Measurements from ENCODE around the gene C8A. TPM values are rescaled to one million over a fixed set of nuclear protein-coding genes. Genes with fewer than 3 reads are reported as not detected.

C8A gene
- total RNA-seq, 1 donor from 2014 or later = not detected

DNA sequence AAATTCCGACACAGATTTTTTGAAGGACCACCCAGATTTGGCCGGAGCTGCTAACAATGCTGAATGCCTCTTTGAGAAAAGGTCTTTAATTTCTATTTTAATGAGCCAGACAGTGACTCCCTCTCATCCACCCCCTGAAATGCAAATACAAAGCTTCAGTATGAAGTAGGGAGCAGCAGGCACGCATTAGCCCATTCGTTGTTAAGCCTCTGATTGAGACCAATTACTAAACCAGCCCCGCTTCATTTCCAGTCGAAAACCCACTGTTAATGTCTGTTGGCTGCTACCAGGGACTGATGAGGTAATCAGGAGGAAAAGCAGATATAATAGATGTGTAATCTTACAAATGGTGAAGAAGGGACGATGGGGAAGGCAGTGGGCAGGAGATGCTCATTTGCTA is 4.8 kb upstream of the C8A start:
- TF ChIP-seq, protein P1, sequence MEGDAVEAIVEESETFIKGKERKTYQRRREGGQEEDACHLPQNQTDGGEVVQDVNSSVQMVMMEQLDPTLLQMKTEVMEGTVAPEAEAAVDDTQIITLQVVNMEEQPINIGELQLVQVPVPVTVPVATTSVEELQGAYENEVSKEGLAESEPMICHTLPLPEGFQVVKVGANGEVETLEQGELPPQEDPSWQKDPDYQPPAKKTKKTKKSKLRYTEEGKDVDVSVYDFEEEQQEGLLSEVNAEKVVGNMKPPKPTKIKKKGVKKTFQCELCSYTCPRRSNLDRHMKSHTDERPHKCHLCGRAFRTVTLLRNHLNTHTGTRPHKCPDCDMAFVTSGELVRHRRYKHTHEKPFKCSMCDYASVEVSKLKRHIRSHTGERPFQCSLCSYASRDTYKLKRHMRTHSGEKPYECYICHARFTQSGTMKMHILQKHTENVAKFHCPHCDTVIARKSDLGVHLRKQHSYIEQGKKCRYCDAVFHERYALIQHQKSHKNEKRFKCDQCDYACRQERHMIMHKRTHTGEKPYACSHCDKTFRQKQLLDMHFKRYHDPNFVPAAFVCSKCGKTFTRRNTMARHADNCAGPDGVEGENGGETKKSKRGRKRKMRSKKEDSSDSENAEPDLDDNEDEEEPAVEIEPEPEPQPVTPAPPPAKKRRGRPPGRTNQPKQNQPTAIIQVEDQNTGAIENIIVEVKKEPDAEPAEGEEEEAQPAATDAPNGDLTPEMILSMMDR (conservative IDR thresholded peaks at IDR 0.05) = no peak
- Mint-ChIP-seq H3K27me3 (ENCODE audit: low read depth) (peaks cover 2% of the 10 kb centered on the region), H3K4me3 (no peak overlapping the region), H3K4me1 (peaks cover 9% of the 10 kb centered on the region), H3K36me3 (ENCODE audit: low read depth) (no peaks in the 10 kb centered on the region), H3K27ac (ENCODE audit: unreplicated experiment) (no peak overlapping the region), H3K9me3 (peaks cover 2% of the 10 kb centered on the region)
- DNase-seq (ENCODE audit: low read depth, low spot score) = no peak

DNA sequence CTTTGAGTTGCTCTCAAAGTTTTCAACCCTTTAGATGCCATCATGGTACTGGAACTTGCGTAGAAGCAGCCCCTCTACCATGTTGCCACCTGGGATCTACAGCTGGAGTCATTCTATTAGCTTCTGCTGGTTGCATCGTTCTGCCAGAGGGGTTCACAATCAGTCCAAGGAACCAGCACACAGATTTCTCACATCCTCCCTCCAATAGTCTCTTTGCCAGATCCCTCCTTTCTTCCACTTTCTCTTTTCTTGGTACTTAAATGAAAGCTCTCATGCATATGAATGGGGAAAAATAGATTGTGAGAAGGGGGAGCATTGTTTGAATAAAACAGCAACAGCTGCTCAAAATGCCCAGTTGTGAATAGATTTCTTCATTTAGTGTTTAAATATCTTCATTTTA is 4.2 kb upstream of the C8A start:
- no peaks in the 10 kb centered on the region for H3K36me3 Mint-ChIP-seq (ENCODE audit: low read depth)
- peaks cover 2% of the 10 kb centered on the region for H3K27me3 Mint-ChIP-seq (ENCODE audit: low read depth)
- H3K9me3 Mint-ChIP-seq = peaks cover 2% of the 10 kb centered on the region
- no peak for DNase-seq (ENCODE audit: low read depth, low spot score)
- H3K4me1 Mint-ChIP-seq = peaks cover 5% of the 10 kb centered on the region
- TF ChIP-seq, protein P1 (conservative IDR thresholded peaks at IDR 0.05) = no peak
- H3K27ac Mint-ChIP-seq (ENCODE audit: unreplicated experiment) = no peak overlapping the region
- no peak overlapping the region for H3K4me3 Mint-ChIP-seq

DNA sequence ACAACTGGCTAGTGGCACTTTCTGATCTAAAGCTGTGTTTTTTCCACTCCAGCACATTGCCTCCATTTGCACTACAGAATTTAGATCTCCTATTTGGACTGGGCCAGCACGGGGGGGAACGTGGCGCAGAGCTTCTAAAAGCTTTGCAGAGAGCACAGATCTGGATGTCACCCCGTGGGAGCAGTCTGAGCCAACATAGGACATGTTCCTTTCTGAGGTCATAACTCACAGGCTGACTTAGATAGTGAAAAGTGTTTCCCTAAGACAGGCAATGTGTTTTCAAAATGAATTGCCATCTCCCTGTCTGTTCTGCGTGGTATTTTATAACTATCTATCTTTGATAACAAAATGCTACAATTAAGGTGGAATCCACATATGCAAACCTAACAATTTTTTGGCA is 3.7 kb upstream of the C8A start:
- H3K9me3 Mint-ChIP-seq = peaks cover 2% of the 10 kb centered on the region
- DNase-seq (ENCODE audit: low read depth, low spot score) = no peak
- H3K27ac Mint-ChIP-seq (ENCODE audit: unreplicated experiment) = no peak overlapping the region
- H3K27me3 Mint-ChIP-seq (ENCODE audit: low read depth) = peaks cover under 1% of the 10 kb centered on the region
- H3K4me1 Mint-ChIP-seq = peaks cover 5% of the 10 kb centered on the region
- H3K4me3 Mint-ChIP-seq = no peak overlapping the region
- TF ChIP-seq, protein P1 (conservative IDR thresholded peaks at IDR 0.05) = no peak
- H3K36me3 Mint-ChIP-seq (ENCODE audit: low read depth) = no peaks in the 10 kb centered on the region

DNA sequence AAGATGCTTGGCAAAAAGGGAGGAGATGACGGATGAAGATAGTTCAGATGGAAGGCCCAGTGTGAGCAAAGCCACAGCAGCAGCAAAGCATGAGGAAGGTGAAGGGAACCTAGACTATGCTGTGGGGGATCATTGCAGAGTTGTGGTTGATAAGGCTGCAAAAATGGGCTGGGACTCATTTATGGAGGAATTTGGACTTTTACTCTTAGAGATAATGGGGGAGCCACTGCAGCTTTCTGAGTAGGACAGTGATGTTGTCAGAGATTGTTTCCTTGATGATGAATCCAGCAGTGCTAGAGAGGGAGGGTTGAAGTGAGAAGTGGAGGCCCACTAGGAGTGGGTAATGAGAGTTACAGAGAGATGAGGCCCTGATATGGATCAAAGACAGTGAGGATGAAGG is 2.1 kb upstream of the C8A start:
- TF ChIP-seq, protein P1 (conservative IDR thresholded peaks at IDR 0.05) = no peak
- H3K27me3 Mint-ChIP-seq (ENCODE audit: low read depth) = no peaks in the 10 kb centered on the region

DNA sequence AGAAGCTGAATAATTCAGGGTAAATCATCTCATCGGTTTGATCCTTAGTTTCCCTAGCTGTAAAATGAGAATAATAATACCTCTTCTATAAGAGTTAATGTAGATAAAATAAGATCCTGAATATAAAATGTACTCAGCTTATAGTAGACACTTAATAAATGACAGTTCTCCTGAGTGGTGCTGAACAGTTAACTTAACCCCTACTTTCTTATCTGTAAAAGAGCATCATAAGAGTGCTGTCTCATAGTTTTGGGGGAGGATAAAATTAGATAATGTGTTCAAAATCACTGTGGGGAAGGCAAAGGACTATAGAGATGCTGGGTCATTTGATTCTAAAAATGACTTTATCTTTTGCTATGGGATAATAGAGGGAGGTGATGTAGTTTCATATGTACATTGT is 593 bp downstream of the C8A start:
- Mint-ChIP-seq H3K36me3 (ENCODE audit: low read depth) (no peaks in the 10 kb centered on the region), H3K4me1 (peaks cover 5% of the 10 kb centered on the region), H3K9me3 (peaks cover 2% of the 10 kb centered on the region), H3K27ac (ENCODE audit: unreplicated experiment) (no peak overlapping the region), H3K27me3 (ENCODE audit: low read depth) (no peaks in the 10 kb centered on the region), H3K4me3 (no peak overlapping the region)
- DNase-seq (ENCODE audit: low read depth, low spot score) = no peak
- TF ChIP-seq, protein P1 (conservative IDR thresholded peaks at IDR 0.05) = no peak

More for the DNA sequence above, 2.1 kb upstream of the C8A start:
- Mint-ChIP-seq H3K36me3 (ENCODE audit: low read depth) (no peaks in the 10 kb centered on the region), H3K27ac (ENCODE audit: unreplicated experiment) (peak overlapping the region; percentile 6), H3K4me1 (peaks cover 5% of the 10 kb centered on the region), H3K9me3 (peaks cover 2% of the 10 kb centered on the region), H3K4me3 (no peak overlapping the region)
- DNase-seq (ENCODE audit: low read depth, low spot score) = no peak

DNA sequence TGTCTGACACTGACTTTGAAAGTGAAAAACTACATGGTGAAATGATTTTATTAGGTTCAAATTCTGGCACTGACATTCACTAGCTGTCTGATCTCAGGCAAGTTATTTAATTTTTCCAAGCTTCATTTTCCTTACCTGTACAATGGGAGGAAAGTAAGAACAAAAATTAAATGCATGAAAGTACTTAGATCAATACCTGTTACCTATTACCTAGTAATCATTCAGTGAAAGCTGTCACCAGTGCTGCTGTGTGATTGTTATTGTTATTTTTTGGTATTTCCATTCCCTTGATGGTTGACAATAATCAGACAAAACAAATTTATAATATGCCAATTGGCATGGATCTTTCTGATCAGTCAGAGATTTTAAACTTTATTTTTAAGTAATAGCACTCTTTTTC is 1.6 kb downstream of the C8A start:
- Mint-ChIP-seq H3K4me3 (no peak overlapping the region), H3K4me1 (peaks cover 4% of the 10 kb centered on the region), H3K36me3 (ENCODE audit: low read depth) (no peaks in the 10 kb centered on the region)

More for the DNA sequence above, 1.6 kb downstream of the C8A start:
- TF ChIP-seq, protein P1 (conservative IDR thresholded peaks at IDR 0.05) = no peak
- Mint-ChIP-seq H3K9me3 (peaks cover 2% of the 10 kb centered on the region), H3K27ac (ENCODE audit: unreplicated experiment) (no peak overlapping the region), H3K27me3 (ENCODE audit: low read depth) (no peaks in the 10 kb centered on the region)
- no peak for DNase-seq (ENCODE audit: low read depth, low spot score)

Measured in neural crest cell (in vitro differentiated cells).